H1 (cell line): Measurements from ENCODE around the gene FLVCR2. TPM values are rescaled to one million over a fixed set of nuclear protein-coding genes. Genes with fewer than 3 reads are reported as not detected.

Experiments used
- CTCF ChIA-PET: fragments of 300-600 bp; sonication (Branson Sonifier 250); formaldehyde crosslinking; loops from one replicate; lab custom pipeline; 2021; ENCODE audit not compliant: partially characterized antibody; lab: Charles Lee
- POLR2A ChIA-PET: fragments of 300-600 bp; sonication (Branson Sonifier 250); formaldehyde crosslinking; loops from one replicate; lab custom pipeline; 2021; ENCODE audit warnings: inconsistent platforms; ENCODE audit not compliant: partially characterized antibody; lab: Charles Lee
- DNase-seq, 2 experiments: peaks; one replicate each; pipeline versions ENCODE4 v3.0.0 to v3.0.0-alpha.2; 2010 to 2022; ENCODE audit warnings: low spot score in 2 of 2, low read depth in 1 of 2, mixed read lengths in 1 of 2
- FAIRE-seq: peaks from 2 replicates; lab custom pipeline; 2011; peaks lifted over from hg19 to GRCh38; lab: Jason Lieb, UNC
- H2AFZ ChIP-seq: 2 replicates; pipeline ENCODE4 v1.8.1; 2012; ENCODE audit warnings: low read length, inconsistent platforms
- H2AK5ac ChIP-seq: 2 replicates; pipeline ENCODE4 v1.6.1; 2013; ENCODE audit warnings: low read depth, low read length
- H2BK120ac ChIP-seq: replicated peaks from 2 replicates; pipeline ENCODE3; 2013; ENCODE audit warnings: low read depth, low read length, inconsistent platforms
- H2BK12ac ChIP-seq: 2 replicates; pipeline ENCODE4 v1.6.1; 2013; ENCODE audit warnings: low read depth, low read length
- H2BK15ac ChIP-seq: 2 replicates; pipeline ENCODE4 v1.6.1; 2013; ENCODE audit warnings: low read length
- H2BK20ac ChIP-seq: 2 replicates; pipeline ENCODE4 v1.6.1; 2013; ENCODE audit warnings: low read length
- H2BK5ac ChIP-seq: 2 replicates; pipeline ENCODE4 v1.6.1; 2013; ENCODE audit warnings: low read depth, low read length
- H3K14ac ChIP-seq: 2 replicates; pipeline ENCODE4 v1.6.1; 2013; ENCODE audit warnings: inconsistent platforms; ENCODE audit not compliant: insufficient read length
- H3K18ac ChIP-seq: 2 replicates; pipeline ENCODE4 v1.6.1; 2013; ENCODE audit warnings: low read length; ENCODE audit errors: extremely low read depth
- H3K23ac ChIP-seq: 2 replicates; pipeline ENCODE4 v1.6.1; 2013; ENCODE audit warnings: inconsistent platforms; ENCODE audit not compliant: insufficient read length
- H3K23me2 ChIP-seq: 2 replicates; pipeline ENCODE4 v1.6.1; 2013; ENCODE audit warnings: low read depth, low read length
- H3K27ac ChIP-seq: 2 replicates; pipeline ENCODE4 v1.6.1; 2011; ENCODE audit warnings: low read depth, low read length, inconsistent platforms
- H3K27me3 ChIP-seq, 4 experiments: replicated peaks in 1 of 4; 1 replicate in 1 of 4; 2 replicates in 3 of 4; pipeline versions ENCODE4 v1.6.1 to v1.8.1; 2011 to 2013; ENCODE audit warnings: low read length in 3 of 4, mild to moderate bottlenecking in 3 of 4, inconsistent platforms in 2 of 4, mixed read lengths in 2 of 4, moderate library complexity in 1 of 4; ENCODE audit not compliant: control insufficient read depth in 3 of 4, insufficient read depth in 3 of 4; ENCODE audit errors: extremely low read depth in 1 of 4
- H3K36me3 ChIP-seq, 4 experiments: 2 replicates each; pipeline versions ENCODE4 v1.6.1 to v1.8.1; 2011 to 2013; ENCODE audit warnings: mild to moderate bottlenecking in 4 of 4, low read length in 3 of 4, moderate library complexity in 2 of 4, control low read depth in 1 of 4, inconsistent platforms in 1 of 4; ENCODE audit not compliant: insufficient read depth in 4 of 4, control insufficient read depth in 2 of 4
- H3K4ac ChIP-seq: replicated peaks from 2 replicates; pipeline ENCODE3; 2013; ENCODE audit warnings: low read length, low read depth, mixed read lengths, inconsistent platforms; ENCODE audit not compliant: insufficient read length
- H3K4me1 ChIP-seq, 4 experiments: replicated peaks in 1 of 4; 1 replicate in 1 of 4; 2 replicates in 3 of 4; pipeline versions ENCODE4 v1.6.1 to v1.8.1; 2011 to 2013; ENCODE audit warnings: low read length in 3 of 4, inconsistent platforms in 2 of 4, mixed read lengths in 1 of 4; ENCODE audit not compliant: insufficient read depth in 4 of 4, control insufficient read depth in 3 of 4
- H3K4me2 ChIP-seq, 2 experiments: 2 replicates each; pipeline versions ENCODE4 v1.6.1 to v1.8.1; 2011 to 2013; ENCODE audit warnings: low read depth in 2 of 2, low read length in 2 of 2, control low read depth in 1 of 2, inconsistent platforms in 1 of 2, mild to moderate bottlenecking in 1 of 2; ENCODE audit not compliant: insufficient read depth in 1 of 2
- H3K4me3 ChIP-seq, 4 experiments: fragments of 200-600, 300-600 bp in 1 of 4; sonication (generic), shearing (Covaris generic), sonication (Bioruptor Twin) in 1 of 4; 2 replicates each; pipeline versions ENCODE4 v1.5.1 to v1.8.1; 2011 to 2016; ENCODE audit warnings: low read length in 4 of 4, low read depth in 3 of 4, control low read depth in 2 of 4, inconsistent platforms in 2 of 4, mild to moderate bottlenecking in 2 of 4, mixed read lengths in 1 of 4, moderate library complexity in 1 of 4; ENCODE audit not compliant: insufficient read depth in 2 of 4; ENCODE audit errors: extremely low read depth in 1 of 4
- H3K56ac ChIP-seq: replicated peaks from 2 replicates; pipeline ENCODE3; 2013; ENCODE audit warnings: low read depth, mild to moderate bottlenecking, mixed read lengths, low read length, inconsistent platforms; ENCODE audit not compliant: insufficient read length
- H3K79me1 ChIP-seq: 2 replicates; pipeline ENCODE4 v1.6.1; 2013; ENCODE audit warnings: low read depth, low read length, control low read depth
- H3K79me2 ChIP-seq, 2 experiments: 2 replicates each; pipeline versions ENCODE4 v1.6.1 to v1.8.1; 2012 to 2013; ENCODE audit warnings: low read length in 2 of 2, mild to moderate bottlenecking in 2 of 2, inconsistent platforms in 1 of 2; ENCODE audit not compliant: insufficient read depth in 2 of 2, control insufficient read depth in 1 of 2
- H3K9ac ChIP-seq, 4 experiments: replicated peaks in 1 of 4; 1 replicate in 1 of 4; 2 replicates in 3 of 4; pipeline versions ENCODE4 v1.6.1 to v1.8.1; 2011 to 2013; ENCODE audit warnings: low read depth in 3 of 4, low read length in 3 of 4, control low read depth in 2 of 4, mild to moderate bottlenecking in 2 of 4, moderate library complexity in 2 of 4, inconsistent platforms in 1 of 4; ENCODE audit errors: extremely low read depth in 1 of 4
- H3K9me3 ChIP-seq, 2 experiments: 2 replicates each; pipeline versions ENCODE4 v1.6.1 to v1.8.1; 2012 to 2013; ENCODE audit warnings: mild to moderate bottlenecking in 2 of 2, moderate library complexity in 2 of 2, control low read depth in 1 of 2, inconsistent platforms in 1 of 2, low read depth in 1 of 2, low read length in 1 of 2, mixed read lengths in 1 of 2; ENCODE audit not compliant: insufficient read depth in 2 of 2
- H4K20me1 ChIP-seq, 2 experiments: replicated peaks in 1 of 2; 2 replicates each; pipeline versions ENCODE3 to v1.8.1; 2011 to 2013; ENCODE audit warnings: inconsistent platforms in 2 of 2, low read length in 2 of 2, mild to moderate bottlenecking in 1 of 2; ENCODE audit not compliant: insufficient read depth in 2 of 2, control insufficient read depth in 1 of 2
- H4K5ac ChIP-seq: 2 replicates; pipeline ENCODE4 v1.6.1; 2013; ENCODE audit warnings: low read length, low read depth, mixed read lengths, inconsistent platforms; ENCODE audit not compliant: insufficient read length
- H4K8ac ChIP-seq: 2 replicates; pipeline ENCODE4 v1.8.0; 2013; ENCODE audit warnings: mild to moderate bottlenecking, moderate library complexity, low read length, inconsistent platforms; ENCODE audit not compliant: insufficient read depth; ENCODE audit errors: extremely low read depth
- H4K91ac ChIP-seq: replicated peaks from 2 replicates; pipeline ENCODE3; 2013; ENCODE audit warnings: low read length, mixed read lengths, inconsistent platforms; ENCODE audit not compliant: insufficient read length
- HDAC2 ChIP-seq, 2 experiments: fragments of 300-600 bp in 1 of 2; sonication (generic) in 1 of 2; IDR thresholded peaks; 2 replicates each; pipeline ENCODE4 v1.6.1; 2011 to 2012; ENCODE audit warnings: low read depth in 2 of 2, low read length in 2 of 2, mild to moderate bottlenecking in 2 of 2, moderate library complexity in 2 of 2, borderline replicate concordance in 1 of 2, inconsistent platforms in 1 of 2
- KDM4A ChIP-seq: IDR thresholded peaks from one replicate; pipeline ENCODE4 v1.7.1; 2012; ENCODE audit warnings: low read depth, mild to moderate bottlenecking, moderate library complexity, low read length, inconsistent platforms; ENCODE audit not compliant: severe bottlenecking
- SUZ12 ChIP-seq: fragments of 200-600 bp; sonication (generic); IDR thresholded peaks from 2 replicates; pipeline ENCODE4 v1.6.1; 2012; ENCODE audit warnings: mild to moderate bottlenecking, inconsistent platforms, low read length, moderate library complexity, mixed read lengths
- ZNF274 ChIP-seq: IDR thresholded peaks from 2 replicates; pipeline ENCODE4 v1.7.0; 2012; ENCODE audit warnings: low read length, borderline replicate concordance; ENCODE audit errors: extremely low read depth
- WGBS, 2 experiments: shearing (Covaris generic) in 1 of 2; methylation state at CpG; one replicate each; pipeline versions ENCODE4 v1.1.6 to v1.1.7; 2013 to 2015; ENCODE audit warnings: low lambda C conversion rate in 2 of 2, mixed read lengths in 2 of 2, inconsistent platforms in 1 of 2, low coverage in 1 of 2, missing lambda C conversion rate in 1 of 2; ENCODE audit not compliant: insufficient replicate concordance in 2 of 2, insufficient coverage in 1 of 2, insufficient read length in 1 of 2; ENCODE audit errors: extremely low coverage in 1 of 2, missing lambda C conversion rate in 1 of 2; 5-methylcytosine and 5-hydroxymethylcytosine counted together
- polyA plus RNA-seq, 7 experiments: library from polyadenylated mRNA; depleted of rRNA in 3 of 7; stranded (reverse) in 5 of 7; unstranded in 2 of 7; fragments of >200 nt in 5 of 7; fragments of 200-250 nt in 2 of 7; gene quantifications; 1 replicate in 5 of 7; 2 replicates in 1 of 7; 4 replicates in 1 of 7; pipeline versions ENCODE4 v1.2.1 to v1.2.3, GENCODE V29; 2011 to 2013; ENCODE audit warnings: missing spikeins in 2 of 7, mixed read lengths in 2 of 7
- total RNA-seq: library from RNA; stranded (reverse); fragmentation: NEBNext Ultra II Directional; extraction: Animal tissue kit (Norgen Biotek cat#: 25700); gene quantifications from 2 replicates; pipeline ENCODE4 v1.2.1, GENCODE V29; 2021
- TF ChIP-seq, protein P1 (sequence below): IDR thresholded peaks from 2 replicates; pipeline ENCODE4 v1.6.1; 2011; ENCODE audit warnings: low read depth, mild to moderate bottlenecking, low read length; ENCODE audit not compliant: insufficient read depth

Gene FLVCR2
- total and polyA plus RNA-seq, 2 of the 8 experiments (the other 6 are each of a cell fraction or from before 2014, with no cell fraction given): 7.1 to 8.2 TPM

DNA sequence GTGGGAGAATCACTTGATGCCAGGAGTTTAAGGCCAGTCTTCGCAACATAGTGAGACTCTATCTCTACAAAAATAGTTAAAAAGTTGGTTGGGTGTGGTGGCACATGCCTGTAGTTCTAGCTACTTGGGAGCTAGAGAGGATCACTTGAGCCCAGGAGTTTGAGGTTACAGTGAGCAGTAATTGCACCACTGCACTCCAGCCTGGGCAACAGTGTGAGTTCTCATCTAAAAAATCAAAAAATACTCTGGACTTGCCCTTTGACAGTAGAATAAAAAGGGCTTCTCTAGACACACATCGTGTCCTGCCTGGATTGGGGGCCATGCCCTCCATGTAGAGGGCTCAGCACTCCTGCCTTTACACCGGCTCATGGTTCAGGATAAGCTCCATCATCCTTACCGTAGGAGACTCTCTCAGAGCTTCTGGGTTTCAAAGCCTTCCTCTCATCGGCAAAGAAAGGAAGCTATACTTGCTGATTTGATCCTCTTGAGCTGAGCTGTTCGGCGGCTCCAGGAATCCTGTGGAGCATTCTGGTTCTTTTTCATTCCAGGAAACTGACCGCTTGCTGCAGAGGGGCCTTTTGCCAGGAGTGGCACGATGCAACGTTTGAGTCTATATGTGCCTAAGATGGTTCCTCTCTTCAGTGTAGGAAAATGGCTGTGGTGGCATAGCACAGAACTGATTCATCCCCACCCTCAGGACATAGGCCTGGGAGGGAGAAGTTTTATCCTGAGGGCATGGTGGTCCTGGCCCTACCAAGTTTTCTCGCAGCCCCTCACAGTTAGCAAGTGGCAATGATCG, 29.6 kb downstream of the FLVCR2 start:
- Histone ChIP-seq H3K4me3 (no peak overlapping the region), H3K9me3 (no peaks in the 10 kb centered on the region), H2BK12ac (no peak overlapping the region), H3K4ac (no peak overlapping the region), H2BK5ac (no peak overlapping the region), H3K36me3 (no peaks in the 10 kb centered on the region), H2BK20ac (no peak overlapping the region), H2BK15ac (no peak overlapping the region), H3K14ac (no peak overlapping the region), H2AFZ (no peak overlapping the region), H3K23me2 (no peaks in the 10 kb centered on the region), H4K8ac (no peak overlapping the region; the same call in 1 of the 2 replicates), H4K5ac (no peak overlapping the region), H3K4me2 (no peak overlapping the region), H2AK5ac (no peak overlapping the region), H3K79me1 (no peaks in the 10 kb centered on the region), H3K56ac (no peak overlapping the region), H3K27ac (no peak overlapping the region), H2BK120ac (no peak overlapping the region), H3K9ac (no peak overlapping the region), H3K4me1 (no peaks in the 10 kb centered on the region), H3K27me3 (no peaks in the 10 kb centered on the region), H3K18ac (no peak overlapping the region), H4K20me1 (peaks cover 0 to 3% of the 10 kb centered on the region in 2 experiments), H4K91ac (no peak overlapping the region), H3K79me2 (no peaks in the 10 kb centered on the region), H3K23ac (no peak overlapping the region)
- no peak for TF ChIP-seq HDAC2 (IDR thresholded peaks at IDR 0.05; ENCODE audit: borderline replicate concordance in 1 of 2, low read depth in 2 of 2, low read length in 2 of 2)
- TF ChIP-seq SUZ12: no peak
- TF ChIP-seq KDM4A: no peak
- 0 out of 2 replicates have a peak, but pooled peaks have one; percentile 33 for TF ChIP-seq ZNF274
- TF ChIP-seq, protein P1, sequence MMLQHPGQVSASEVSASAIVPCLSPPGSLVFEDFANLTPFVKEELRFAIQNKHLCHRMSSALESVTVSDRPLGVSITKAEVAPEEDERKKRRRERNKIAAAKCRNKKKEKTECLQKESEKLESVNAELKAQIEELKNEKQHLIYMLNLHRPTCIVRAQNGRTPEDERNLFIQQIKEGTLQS: no peak
- POLR2A ChIA-PET: interaction anchor here (1.0 kb wide), 1 partner anchor 12 kb away, joined by 3 read pairs; no protein-coding TSS in a partner anchor
- FAIRE-seq (no peak), DNase-seq (no peak)
- 93% methylated on average over 12 of the region's 12 CpGs; no CpG with 5 or more reads in 1 of the 2 experiments for WGBS, 2 experiments
- CTCF ChIA-PET: interaction anchor here (1.1 to 1.7 kb wide), 2 partner anchors 46 to 47 kb away, joined by 4 to 6 read pairs; no protein-coding TSS in a partner anchor
